AG09309 (cell line): ENCODE data around the gene ITGA11.

ENCODE experiments used
- DNase-seq: peaks from one replicate; pipeline ENCODE4 v3.0.0-alpha.2; 2010; ENCODE audit warnings: low read depth
- H3K4me3 ChIP-seq: 2 replicates; pipeline ENCODE4 v1.5.1; 2011; ENCODE audit warnings: mild to moderate bottlenecking, low read depth, low read length, moderate library complexity; ENCODE audit not compliant: control insufficient read depth
- CTCF ChIP-seq: IDR thresholded peaks from 2 replicates; pipeline ENCODE4 v1.5.1; 2011; ENCODE audit warnings: mild to moderate bottlenecking, low read depth, low read length, inconsistent platforms; ENCODE audit not compliant: insufficient read depth, control insufficient read depth; ENCODE audit errors: missing control alignments

Gene ITGA11

GRCh38 chr15:68366314-68366713, 65.6 kb downstream of the ITGA11 start:
- no peak overlapping the region for H3K4me3 ChIP-seq
- DNase-seq: no peak
- TF ChIP-seq CTCF: no peak

GRCh38 chr15:68365770-68366169, 66.2 kb downstream of the ITGA11 start:
- no peak overlapping the region for H3K4me3 ChIP-seq
- no peak for DNase-seq
- no peak for TF ChIP-seq CTCF

GRCh38 chr15:68365140-68365745, 66.7 kb downstream of the ITGA11 start:
- H3K4me3 ChIP-seq: no peak overlapping the region
- DNase-seq: no peak
- TF ChIP-seq CTCF: no peak

GRCh38 chr15:68364660-68365035, 67.3 kb downstream of the ITGA11 start:
- no peak for DNase-seq
- no peak overlapping the region for H3K4me3 ChIP-seq
- TF ChIP-seq CTCF: no peak

GRCh38 chr15:68364028-68364659, 67.8 kb downstream of the ITGA11 start:
- DNase-seq: no peak
- no peak for TF ChIP-seq CTCF
- H3K4me3 ChIP-seq: no peak overlapping the region

GRCh38 chr15:68363353-68363752, 68.6 kb downstream of the ITGA11 start:
- no peak for DNase-seq

More at GRCh38 chr15:68363353-68363752, 68.6 kb downstream of the ITGA11 start:
- H3K4me3 ChIP-seq: no peak overlapping the region
- no peak for TF ChIP-seq CTCF
